CD14-positive monocyte (primary cell): ENCODE results near the gene COL25A1. TPM values are rescaled to one million over a fixed set of nuclear protein-coding genes. Genes with fewer than 3 reads are reported as not detected.

ENCODE experiments used
- DNase-seq, 3 donors: peaks; one replicate each; pipeline ENCODE4 v3.0.0-alpha.2; 2011 to 2022
- H2AFZ ChIP-seq: 2 replicates; pipeline ENCODE4 v1.6.0; 2012; ENCODE audit warnings: mild to moderate bottlenecking, low read depth, low read length, inconsistent platforms; ENCODE audit not compliant: insufficient read depth, poor library complexity, severe bottlenecking
- H3K27ac ChIP-seq, 2 donors: 1 replicate in 1 of 2; 2 replicates in 1 of 2; pipeline ENCODE4 v1.5.1; 2012 to 2013; ENCODE audit warnings: low read length in 2 of 2, control low read depth in 1 of 2, inconsistent platforms in 1 of 2, low read depth in 1 of 2, mild to moderate bottlenecking in 1 of 2
- H3K27me3 ChIP-seq, 2 donors: one replicate each; pipeline versions ENCODE4 v1.6.0 to v1.6.1; 2011 to 2013; ENCODE audit warnings: low read length in 2 of 2; ENCODE audit not compliant: control insufficient read depth in 2 of 2, insufficient read depth in 2 of 2
- H3K36me3 ChIP-seq, 2 donors: replicated peaks in 1 of 2; 1 replicate in 1 of 2; 2 replicates in 1 of 2; pipeline versions ENCODE4 v1.5.1 to v1.6.1; 2012 to 2013; ENCODE audit warnings: low read length in 2 of 2, control low read depth in 1 of 2, inconsistent platforms in 1 of 2, mild to moderate bottlenecking in 1 of 2; ENCODE audit not compliant: insufficient read depth in 2 of 2, control insufficient read depth in 1 of 2
- H3K4me1 ChIP-seq, 2 donors: 1 replicate in 1 of 2; 2 replicates in 1 of 2; pipeline versions ENCODE4 v1.5.1 to v1.6.1; 2012 to 2013; ENCODE audit warnings: low read length in 2 of 2, control low read depth in 1 of 2, inconsistent platforms in 1 of 2, mild to moderate bottlenecking in 1 of 2, moderate library complexity in 1 of 2; ENCODE audit not compliant: insufficient read depth in 2 of 2, control insufficient read depth in 1 of 2
- H3K4me2 ChIP-seq: replicated peaks from 2 replicates; pipeline ENCODE3; 2012; ENCODE audit warnings: low read length, moderate library complexity, mild to moderate bottlenecking; ENCODE audit not compliant: poor library complexity, severe bottlenecking; ENCODE audit errors: extremely low read depth
- H3K4me3 ChIP-seq, 3 experiments: fragments of 200-600 bp in 1 of 3; sonication (generic) in 1 of 3; replicated peaks in 1 of 3; 1 replicate in 2 of 3; 2 replicates in 1 of 3; pipeline ENCODE4 v1.5.1; 2011 to 2013; ENCODE audit warnings: low read length in 3 of 3, mild to moderate bottlenecking in 3 of 3, control low read depth in 2 of 3, low read depth in 2 of 3, inconsistent platforms in 1 of 3, moderate library complexity in 1 of 3
- H3K79me2 ChIP-seq: 2 replicates; pipeline ENCODE4 v1.6.0; 2012; ENCODE audit warnings: mild to moderate bottlenecking, control low read depth, inconsistent platforms, low read length, moderate library complexity; ENCODE audit not compliant: insufficient read depth
- H3K9ac ChIP-seq: 2 replicates; pipeline ENCODE4 v1.6.0; 2017; ENCODE audit warnings: low read length, mild to moderate bottlenecking; ENCODE audit not compliant: insufficient read depth, poor library complexity, severe bottlenecking
- H3K9me3 ChIP-seq, 2 donors: replicated peaks in 1 of 2; 1 replicate in 1 of 2; 2 replicates in 1 of 2; pipeline versions ENCODE4 v1.5.1 to v1.6.1; 2012 to 2013; ENCODE audit warnings: low read length in 2 of 2, control low read depth in 1 of 2; ENCODE audit not compliant: control insufficient read depth in 1 of 2, insufficient read depth in 1 of 2
- H4K20me1 ChIP-seq: 2 replicates; pipeline ENCODE4 v1.6.0; 2012; ENCODE audit warnings: mild to moderate bottlenecking, low read length, control low read depth, moderate library complexity; ENCODE audit not compliant: insufficient read depth
- H3K27ac Mint-ChIP-seq, 7 donors: one replicate each; pipeline ENCODE4 v1.8.0; 2020; ENCODE audit warnings: mild to moderate bottlenecking in 7 of 7, mixed read lengths in 7 of 7, moderate library complexity in 6 of 7, inconsistent platforms in 2 of 7
- H3K27me3 Mint-ChIP-seq, 3 donors: one replicate each; pipeline ENCODE4 v1.8.0; 2021 to 2022; ENCODE audit warnings: low read depth in 3 of 3, mild to moderate bottlenecking in 3 of 3, mixed read lengths in 3 of 3, moderate library complexity in 3 of 3, inconsistent platforms in 1 of 3
- H3K36me3 Mint-ChIP-seq, 2 donors: one replicate each; pipeline ENCODE4 v1.8.0; 2020; ENCODE audit warnings: mixed read lengths in 2 of 2, inconsistent platforms in 1 of 2, mild to moderate bottlenecking in 1 of 2
- H3K4me1 Mint-ChIP-seq: one replicate; pipeline ENCODE4 v1.8.0; 2020; ENCODE audit warnings: mild to moderate bottlenecking, mixed read lengths
- H3K4me3 Mint-ChIP-seq, 2 donors: one replicate each; pipeline ENCODE4 v1.8.0; 2020; ENCODE audit warnings: mild to moderate bottlenecking in 2 of 2, mixed read lengths in 2 of 2, moderate library complexity in 1 of 2
- H3K9me3 Mint-ChIP-seq, 7 donors: one replicate each; pipeline ENCODE4 v1.8.0; 2020 to 2022; ENCODE audit warnings: mixed read lengths in 7 of 7, mild to moderate bottlenecking in 6 of 7, moderate library complexity in 6 of 7, inconsistent platforms in 2 of 7
- CTCF ChIP-seq: fragments of 200-600 bp; IDR thresholded peaks from one replicate; pipeline ENCODE4 v1.8.0; 2022; ENCODE audit warnings: antibody characterized with exemption, mild to moderate bottlenecking
- WGBS: methylation state at CpG from one replicate; pipeline ENCODE4 v1.1.5; 2013; ENCODE audit warnings: missing lambda C conversion rate; ENCODE audit not compliant: insufficient coverage; 5-methylcytosine and 5-hydroxymethylcytosine counted together
- intact Hi-C, 2 donors: fragments of 100-400 bp; cut with micrococcal nuclease; formaldehyde crosslinking; loops; one replicate each; pipeline versions ENCODE4 v1.15.0 to v1.15.1; 2023
- polyA plus RNA-seq, 3 donors: library from polyadenylated mRNA; depleted of rRNA in 1 of 3; unstranded in 2 of 3; stranded (reverse) in 1 of 3; fragments of 300-500 nt in 2 of 3; fragments of >200 nt in 1 of 3; fragmentation: Illumina TruSeq in 2 of 3; gene quantifications; 1 replicate in 2 of 3; 2 replicates in 1 of 3; pipeline ENCODE4 v1.2.3, GENCODE V29; 2012 to 2021

The COL25A1 gene
- polyA plus RNA-seq, 3 donors, result not detected

GRCh38 chr4:108906866-108907367, 395.5 kb downstream of the COL25A1 start:
- H3K4me3 ChIP-seq, result no peak overlapping the region

DNA sequence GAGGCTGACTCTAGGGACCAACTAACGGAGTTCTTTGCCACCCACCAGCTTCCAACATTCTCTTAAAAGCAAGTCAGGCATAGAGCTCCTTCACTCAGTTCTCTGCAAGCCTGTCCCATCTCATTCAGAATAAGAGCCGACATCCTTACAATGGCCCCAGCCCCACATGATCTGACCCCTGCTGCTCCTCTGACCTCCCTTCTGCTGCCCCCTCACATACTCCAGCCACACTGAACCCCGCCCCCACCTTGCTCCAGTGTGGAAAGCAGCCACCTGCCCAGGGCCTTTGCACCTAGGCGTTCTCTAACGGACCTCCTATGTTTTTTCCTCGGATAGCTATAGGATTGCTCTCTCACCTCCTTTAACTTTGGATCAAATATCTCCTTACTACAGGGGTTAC, 396.5 kb downstream of the COL25A1 start:
- no peak overlapping the region for H3K4me2 ChIP-seq
- Mint-ChIP-seq H3K27ac (no peak overlapping the region), H3K4me3 (no peak overlapping the region), H3K4me1 (no peaks in the 10 kb centered on the region), H3K27me3 (peaks cover 0 to 1% (median 0%) of the 10 kb centered on the region in 3 donors), H3K9me3 (peaks cover 0 to 3% (median 0%) of the 10 kb centered on the region in 7 donors), H3K36me3 (no peaks in the 10 kb centered on the region)
- H3K4me3 ChIP-seq, result no peak overlapping the region
- no peaks in the 10 kb centered on the region for H3K27me3 ChIP-seq
- intact Hi-C loops, result no loop called here
- no peaks in the 10 kb centered on the region for H3K4me1 ChIP-seq
- no peak for DNase-seq
- H3K9ac ChIP-seq, result no peak overlapping the region
- H3K79me2 ChIP-seq, result no peaks in the 10 kb centered on the region
- no peak overlapping the region for H3K27ac ChIP-seq
- no peak for TF ChIP-seq CTCF
- H3K36me3 ChIP-seq, result no peaks in the 10 kb centered on the region
- no peaks in the 10 kb centered on the region for H4K20me1 ChIP-seq
- H2AFZ ChIP-seq, result no peak overlapping the region
- no peaks in the 10 kb centered on the region for H3K9me3 ChIP-seq
- WGBS, result 89% methylated on average over 6 of the region's 6 CpGs

More at GRCh38 chr4:108906866-108907367, 395.5 kb downstream of the COL25A1 start:
- no peaks in the 10 kb centered on the region for H4K20me1 ChIP-seq
- H3K9ac ChIP-seq, result no peak overlapping the region
- intact Hi-C loops, result no loop called here
- no peaks in the 10 kb centered on the region for H3K27me3 ChIP-seq
- peaks cover 0 to 1% (median 0%) of the 10 kb centered on the region in 3 donors for H3K27me3 Mint-ChIP-seq
- H3K4me2 ChIP-seq, result no peak overlapping the region
- H3K27ac ChIP-seq, result no peak overlapping the region
- no peak overlapping the region for H3K27ac Mint-ChIP-seq
- no peaks in the 10 kb centered on the region for H3K36me3 ChIP-seq
- no peaks in the 10 kb centered on the region for H3K4me1 ChIP-seq
- peaks cover 0 to 3% (median 0%) of the 10 kb centered on the region in 7 donors for H3K9me3 Mint-ChIP-seq
- H2AFZ ChIP-seq, result no peak overlapping the region
- no peak for TF ChIP-seq CTCF
- H3K4me3 Mint-ChIP-seq, result no peak overlapping the region
- no peak for DNase-seq
- no peaks in the 10 kb centered on the region for H3K4me1 Mint-ChIP-seq
- no peaks in the 10 kb centered on the region for H3K79me2 ChIP-seq
- no peaks in the 10 kb centered on the region for H3K9me3 ChIP-seq
- H3K36me3 Mint-ChIP-seq, result no peaks in the 10 kb centered on the region
- WGBS, result 91% methylated on average over 5 of the region's 8 CpGs
